HG03025 (cell line): Measurements from ENCODE around the gene ECE1.

Experiments used
- ATAC-seq: cut with Tn5 transposase; IDR thresholded peaks from one replicate; pipeline ENCODE4 v1.9.1; 2021; ENCODE audit warnings: mild to moderate bottlenecking, moderate library complexity; ENCODE audit not compliant: unreplicated experiment, low FRiP score

The ECE1 gene

DNA sequence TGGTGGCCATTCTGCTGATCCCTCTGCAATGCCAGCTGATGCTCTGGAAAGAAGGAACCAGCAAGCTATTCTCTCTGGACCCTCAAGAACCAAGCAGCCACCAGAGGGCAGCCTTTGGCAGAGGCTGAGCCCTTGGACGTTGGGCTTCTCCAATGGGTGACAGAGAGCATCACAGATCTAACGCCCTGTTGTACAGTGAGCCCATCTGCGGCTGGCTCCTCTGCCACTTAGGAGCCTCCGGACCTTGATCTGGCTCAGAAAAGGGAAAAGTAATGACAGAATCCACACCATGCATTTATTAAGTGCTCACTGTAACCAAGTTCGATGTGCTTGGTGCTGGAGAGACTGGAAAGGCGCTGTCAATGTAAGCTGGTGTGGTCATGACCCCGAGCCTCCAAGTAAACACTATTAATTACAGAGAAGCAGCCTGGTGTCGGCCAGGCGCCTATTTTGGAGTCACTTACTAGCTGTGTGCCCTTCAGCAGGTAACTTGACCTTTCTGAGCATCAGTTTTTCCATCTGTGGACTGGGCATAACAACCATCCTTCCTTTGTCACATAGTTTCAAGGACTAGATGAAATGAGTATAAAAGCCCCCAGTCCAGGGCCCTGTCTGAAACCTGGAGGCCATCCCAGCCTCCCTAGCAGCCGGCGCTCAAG, 34.9 kb downstream of the ECE1 start:
- ATAC-seq: no peak

DNA sequence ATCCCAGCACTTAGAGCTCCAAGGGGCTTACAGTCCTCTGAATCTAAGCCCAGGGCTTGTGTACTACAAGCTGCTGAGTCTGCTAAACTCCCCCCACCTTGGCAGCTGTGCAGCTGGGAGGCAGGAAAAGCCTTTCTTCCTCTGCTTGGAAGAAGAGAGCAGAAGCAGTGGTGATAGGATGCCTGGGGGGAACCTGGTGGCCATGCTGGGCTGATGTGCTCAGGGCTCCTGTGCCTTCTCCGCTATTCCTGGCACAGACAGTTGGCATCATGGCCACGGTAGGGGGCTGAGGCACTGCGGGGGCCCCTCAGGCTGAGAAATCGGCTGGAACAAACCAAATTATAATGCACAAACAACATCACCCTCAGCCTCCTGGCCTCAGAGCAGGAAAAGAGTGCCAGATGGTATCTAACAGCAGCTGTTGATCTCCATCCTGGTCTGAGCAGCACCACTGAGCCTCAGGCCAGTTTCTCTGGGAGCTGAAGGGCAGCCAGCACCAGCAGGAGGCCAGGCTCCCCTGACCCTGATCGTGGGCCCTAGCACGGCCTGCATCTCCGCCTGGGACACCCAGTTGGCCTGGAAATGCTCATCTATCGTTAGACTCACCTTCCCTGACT, 35.8 kb downstream of the ECE1 start:
- no peak for ATAC-seq

DNA sequence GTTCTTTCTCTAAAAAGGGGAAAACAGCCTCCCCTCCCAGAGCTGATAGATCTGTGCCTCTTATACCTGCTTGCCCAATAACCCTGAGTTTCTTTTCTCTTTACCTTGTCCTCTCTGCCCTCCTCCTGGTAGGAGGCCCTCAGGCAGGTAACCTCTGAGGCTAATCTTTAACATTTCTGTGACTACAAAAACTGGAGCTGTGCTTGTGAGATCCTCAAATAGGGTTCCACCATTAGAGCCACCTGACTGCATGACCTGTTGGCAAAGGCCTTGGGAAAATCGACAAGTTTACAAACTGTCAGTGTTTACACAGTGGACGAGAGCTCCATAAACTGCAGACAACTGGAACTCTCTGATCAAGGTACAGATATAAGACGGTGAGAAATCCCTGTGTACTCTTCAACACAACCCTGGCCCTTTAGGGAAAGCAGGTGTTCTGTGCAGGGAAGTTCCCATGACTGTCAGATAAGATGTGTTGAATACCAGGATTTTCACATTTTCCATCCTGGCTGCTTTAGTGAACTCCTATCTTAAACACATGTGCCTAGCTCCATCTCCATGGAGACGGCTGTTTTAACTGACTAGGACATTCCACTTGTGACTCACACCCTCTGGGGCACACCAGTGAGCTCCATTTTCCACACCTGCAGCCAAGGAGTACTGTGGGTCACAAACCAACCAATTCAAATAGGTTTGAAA, 38.3 kb downstream of the ECE1 start:
- ATAC-seq: no peak

DNA sequence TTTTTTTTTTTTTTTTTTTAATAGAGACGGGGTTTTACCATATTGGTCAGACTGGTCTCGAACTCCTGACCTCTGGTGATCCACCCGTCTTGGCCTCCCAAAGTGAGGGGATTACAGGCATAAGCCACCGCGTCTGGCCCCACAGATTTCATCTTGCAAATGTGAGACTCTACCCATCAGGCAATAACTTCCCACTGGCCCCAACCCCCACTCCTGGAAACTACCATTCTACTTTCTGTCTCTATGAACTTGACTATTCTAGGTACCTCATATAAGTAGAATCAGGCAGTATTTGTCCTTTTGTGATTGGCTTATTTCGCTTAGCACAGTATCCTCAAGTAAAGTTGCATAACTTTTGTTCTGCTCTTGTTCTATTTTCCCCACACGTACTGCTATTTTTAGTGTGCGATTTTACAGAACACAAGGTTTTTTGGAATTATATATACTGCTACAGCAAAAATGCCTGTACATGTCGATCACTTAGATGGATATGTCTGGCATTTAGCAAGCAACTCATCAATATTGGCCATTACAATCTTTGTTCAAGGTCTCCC, 40.2 kb downstream of the ECE1 start:
- ATAC-seq: no peak

DNA sequence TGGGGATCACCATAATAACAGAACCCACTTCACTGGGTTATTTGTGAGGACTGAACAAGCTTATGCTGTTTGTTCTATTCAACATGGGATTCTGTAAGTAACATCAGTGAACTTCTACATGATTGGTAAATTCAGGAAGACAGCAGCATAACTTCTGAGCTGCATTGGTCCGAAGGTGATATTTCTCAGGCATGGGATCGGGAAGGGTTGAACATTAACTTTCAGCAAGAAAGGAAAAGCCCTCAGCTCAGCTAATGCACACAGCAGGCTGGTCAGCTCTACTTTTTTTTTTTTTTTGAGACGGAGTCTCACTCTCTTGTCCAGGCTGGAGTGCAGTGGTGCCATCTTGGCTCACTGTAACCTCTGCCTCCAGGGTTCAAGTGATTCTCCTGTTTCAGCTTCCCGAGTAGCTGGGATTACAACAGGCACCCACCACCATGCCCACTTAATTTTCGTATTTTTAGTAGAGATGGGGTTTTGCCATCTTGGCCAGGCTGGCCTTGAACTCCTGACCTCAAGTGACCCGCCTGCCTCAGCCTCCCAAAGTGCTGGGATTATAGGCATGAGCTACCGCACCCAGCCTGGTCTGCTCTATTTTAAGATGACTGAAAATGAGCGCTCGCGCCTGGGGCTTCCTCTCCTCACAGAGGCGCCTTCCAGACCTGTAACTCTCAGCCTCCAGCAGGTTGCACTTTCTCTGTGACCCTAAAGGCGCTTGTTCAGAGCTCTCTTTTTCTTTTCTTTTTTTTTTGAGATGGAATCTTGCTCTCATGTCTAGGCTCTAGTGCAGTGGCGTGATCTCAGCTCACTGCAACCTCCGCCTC, 42.2 kb downstream of the ECE1 start:
- no peak for ATAC-seq

DNA sequence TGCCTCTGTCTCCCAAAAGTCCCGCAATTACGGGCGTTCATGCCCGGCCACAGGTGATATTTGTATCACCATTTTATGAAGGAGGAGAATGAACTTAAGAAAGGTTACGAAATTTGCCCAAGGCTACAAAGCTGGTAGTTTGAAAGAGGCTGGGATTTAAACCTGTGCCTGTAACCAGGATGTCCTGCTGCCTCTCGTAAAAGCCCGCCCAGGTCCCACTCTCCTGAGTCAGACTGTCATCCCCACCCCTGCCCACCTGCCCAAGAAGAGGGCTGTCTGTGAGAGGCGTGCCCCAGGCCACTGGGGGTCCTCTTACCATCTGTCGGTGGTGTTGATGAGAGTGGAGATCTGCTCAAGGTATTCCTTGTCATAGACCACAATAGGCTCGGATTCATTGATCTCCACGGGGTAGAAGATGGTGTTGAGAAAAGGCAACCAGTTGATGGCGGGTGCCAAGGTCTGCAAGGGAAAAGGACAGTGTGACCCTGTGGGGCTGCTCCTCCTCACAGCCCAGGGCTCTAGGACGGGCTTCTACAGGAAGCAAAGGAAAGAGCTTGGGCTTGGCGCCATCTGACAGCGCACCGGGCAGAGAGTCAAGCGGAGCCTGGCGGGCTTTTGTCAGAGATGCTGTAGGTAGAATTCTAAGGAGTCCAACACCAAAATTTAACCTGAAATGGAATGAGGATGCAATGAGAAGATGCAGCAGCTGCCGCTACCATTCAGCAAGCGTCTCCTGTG, 43.2 kb downstream of the ECE1 start:
- no peak for ATAC-seq

DNA sequence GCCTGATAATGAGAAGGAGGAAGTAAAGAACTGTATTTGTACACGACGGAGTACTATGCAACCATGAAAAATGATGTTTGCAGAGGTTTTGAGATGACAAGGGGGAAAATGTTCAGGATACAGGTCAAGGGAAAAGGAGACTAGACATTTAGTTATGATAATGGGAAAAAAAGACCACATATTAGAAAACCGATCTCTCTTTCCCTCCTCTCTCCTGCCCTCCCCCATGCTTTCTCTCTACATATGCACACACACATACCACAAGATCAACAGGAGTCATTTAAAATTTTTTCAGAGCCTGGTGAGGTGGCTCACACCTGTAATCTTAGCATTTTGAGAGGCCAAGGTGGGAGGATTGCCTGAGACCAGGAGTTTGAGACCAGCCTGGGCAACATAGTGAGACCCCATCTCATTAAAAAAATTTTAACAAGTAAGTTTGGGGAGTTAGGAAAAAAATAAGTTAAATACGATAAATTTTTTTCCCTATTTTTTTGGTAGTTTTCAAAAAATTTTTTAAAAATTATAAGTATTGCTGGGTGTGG, 44.5 kb downstream of the ECE1 start:
- no peak for ATAC-seq

DNA sequence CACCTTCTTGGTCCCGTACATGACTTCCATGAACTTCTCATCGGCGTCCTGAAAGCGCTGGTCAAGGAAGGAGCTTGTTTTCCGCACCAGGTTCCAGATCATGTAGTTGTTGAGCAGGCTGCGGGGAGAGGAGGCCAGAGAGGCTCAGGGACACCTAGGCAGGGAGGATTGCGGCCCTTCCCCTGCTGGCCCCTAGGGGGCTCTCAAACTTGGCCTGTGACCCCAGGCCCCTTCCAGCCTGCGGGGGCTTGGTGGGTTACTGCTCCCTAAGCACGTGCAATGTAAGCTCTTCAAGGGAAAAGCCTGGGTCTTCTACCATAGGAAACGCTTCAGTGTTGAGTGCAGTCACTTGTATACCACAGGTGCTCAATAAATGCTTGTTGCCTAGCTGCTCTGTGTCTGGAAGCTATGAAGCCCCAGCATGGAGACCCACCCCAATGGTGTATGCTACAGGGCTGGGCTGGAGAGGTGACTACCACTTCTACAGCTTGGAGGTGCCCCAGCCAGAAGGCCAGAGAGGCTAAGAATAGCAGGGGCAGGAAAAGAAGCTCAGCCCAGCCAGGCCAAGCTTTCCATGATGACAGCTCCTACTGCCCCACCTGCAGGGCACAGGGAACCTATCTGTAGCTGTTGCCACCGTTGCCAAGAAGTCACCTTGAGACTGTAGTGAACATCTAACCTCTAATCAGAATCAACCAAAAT, 45.1 kb downstream of the ECE1 start:
- no peak for ATAC-seq

DNA sequence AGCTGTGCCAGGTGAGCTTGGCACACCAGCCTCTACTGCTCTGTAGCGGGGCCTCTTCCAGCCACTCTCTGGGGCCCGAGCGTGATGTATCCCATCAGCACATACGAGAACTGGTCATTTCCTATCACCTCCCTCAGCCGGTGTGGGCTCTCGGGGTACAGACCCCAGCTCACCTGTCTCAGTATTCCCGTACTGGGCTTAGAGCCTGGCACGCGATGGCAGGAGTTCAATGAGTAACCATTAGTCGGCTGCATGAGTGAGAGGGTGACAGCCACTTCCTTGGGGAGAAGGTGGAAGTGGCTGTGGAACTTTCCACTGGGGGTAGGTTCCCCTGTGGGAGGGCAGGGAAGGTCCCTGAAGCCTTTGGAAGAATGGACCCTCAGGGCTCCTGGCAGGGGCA, 46.1 kb downstream of the ECE1 start:
- ATAC-seq: no peak

DNA sequence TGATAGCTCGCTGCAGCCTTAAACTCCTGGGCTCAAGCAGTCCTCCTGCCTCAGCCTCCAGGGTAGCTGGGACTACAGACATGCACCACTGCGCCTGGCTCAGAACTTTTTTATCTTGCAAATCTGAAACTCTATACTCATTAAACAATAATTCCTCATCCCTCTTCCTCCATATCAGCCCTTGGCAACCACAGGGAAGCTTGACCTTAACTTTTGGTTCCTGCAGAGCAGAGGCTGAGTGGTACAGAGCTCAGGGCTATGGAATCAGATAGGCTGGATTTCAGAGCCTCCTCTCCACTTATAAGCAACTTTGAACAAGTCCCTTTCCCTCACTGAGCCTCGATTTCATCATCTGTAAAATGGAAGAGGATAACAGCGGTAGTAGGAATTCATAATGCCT, 47.4 kb downstream of the ECE1 start:
- no peak for ATAC-seq

DNA sequence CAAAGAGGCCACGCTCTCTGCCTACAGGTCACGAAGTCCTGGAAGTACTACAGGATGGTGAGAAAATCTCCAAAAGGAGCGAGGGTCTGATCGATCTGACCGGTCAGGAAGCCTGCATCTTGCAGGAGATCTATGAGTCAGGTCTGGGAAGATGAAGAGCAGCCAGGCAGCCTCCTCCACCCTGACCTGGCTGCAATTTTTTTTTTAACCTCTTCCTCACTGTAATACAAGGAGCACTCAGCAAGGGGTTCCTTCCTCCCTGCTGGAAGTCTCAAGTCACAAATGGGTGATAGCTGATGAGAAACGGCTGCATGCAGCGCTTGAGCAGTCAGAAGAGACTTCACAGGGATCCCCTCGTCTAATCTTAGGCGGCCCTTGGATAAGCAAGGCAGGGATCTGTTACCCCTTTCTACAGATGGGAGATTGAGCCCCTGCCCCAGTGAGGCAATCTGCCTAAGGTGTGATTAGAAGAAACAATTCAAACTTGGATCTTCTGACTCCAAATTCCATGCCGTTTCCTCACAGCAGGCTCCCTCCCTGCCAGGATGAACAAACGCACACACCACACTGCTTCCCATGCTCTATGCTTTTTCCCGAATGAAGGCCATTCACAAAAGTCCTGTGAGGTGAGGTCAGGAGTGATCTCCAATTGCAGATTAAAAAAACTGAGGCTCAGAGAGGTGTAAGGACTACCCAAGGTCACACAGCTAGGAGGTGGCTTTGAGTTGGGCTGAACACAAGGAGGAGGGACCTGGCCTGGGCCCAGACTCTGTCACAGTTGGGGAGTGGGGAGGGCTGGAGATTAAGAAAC, 48.3 kb downstream of the ECE1 start:
- ATAC-seq: no peak

DNA sequence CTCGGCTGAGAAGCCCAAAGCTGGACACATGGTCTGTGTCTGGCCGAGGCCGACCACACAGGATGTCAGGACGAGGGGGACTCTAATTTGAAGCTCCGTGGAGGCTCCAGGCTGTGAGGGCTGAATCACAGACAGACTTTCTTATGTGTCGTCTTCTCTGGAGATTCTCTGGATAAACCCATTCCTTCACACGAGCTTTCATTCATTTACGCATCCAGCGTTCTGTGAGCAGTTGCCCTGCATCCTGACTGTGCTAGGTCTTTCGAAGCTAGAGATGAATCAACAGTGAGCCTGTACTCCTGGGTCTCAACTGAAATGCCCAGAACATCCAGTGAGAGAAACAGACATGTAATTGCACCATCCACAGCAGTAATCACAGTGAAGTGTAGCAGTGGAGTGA, 49.6 kb downstream of the ECE1 start:
- no peak for ATAC-seq

DNA sequence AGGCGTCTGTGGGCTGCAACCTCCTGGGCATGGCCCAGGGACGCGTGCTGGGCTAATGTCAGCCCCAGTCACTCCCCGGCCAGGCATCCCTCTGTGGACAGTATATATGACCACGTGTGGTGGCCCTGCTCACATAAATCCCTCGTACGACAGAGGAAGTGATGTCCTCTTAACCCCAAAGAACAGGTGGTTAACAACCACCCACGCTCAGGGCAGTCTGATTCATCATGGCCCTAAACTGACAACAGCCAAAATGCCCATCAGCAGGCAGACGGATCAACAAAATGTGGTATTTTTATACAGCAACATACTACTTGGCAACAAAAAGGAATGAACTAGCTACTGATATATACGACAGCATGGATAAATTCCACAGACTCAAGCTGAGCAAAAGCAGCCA, 51.0 kb downstream of the ECE1 start:
- ATAC-seq: no peak

DNA sequence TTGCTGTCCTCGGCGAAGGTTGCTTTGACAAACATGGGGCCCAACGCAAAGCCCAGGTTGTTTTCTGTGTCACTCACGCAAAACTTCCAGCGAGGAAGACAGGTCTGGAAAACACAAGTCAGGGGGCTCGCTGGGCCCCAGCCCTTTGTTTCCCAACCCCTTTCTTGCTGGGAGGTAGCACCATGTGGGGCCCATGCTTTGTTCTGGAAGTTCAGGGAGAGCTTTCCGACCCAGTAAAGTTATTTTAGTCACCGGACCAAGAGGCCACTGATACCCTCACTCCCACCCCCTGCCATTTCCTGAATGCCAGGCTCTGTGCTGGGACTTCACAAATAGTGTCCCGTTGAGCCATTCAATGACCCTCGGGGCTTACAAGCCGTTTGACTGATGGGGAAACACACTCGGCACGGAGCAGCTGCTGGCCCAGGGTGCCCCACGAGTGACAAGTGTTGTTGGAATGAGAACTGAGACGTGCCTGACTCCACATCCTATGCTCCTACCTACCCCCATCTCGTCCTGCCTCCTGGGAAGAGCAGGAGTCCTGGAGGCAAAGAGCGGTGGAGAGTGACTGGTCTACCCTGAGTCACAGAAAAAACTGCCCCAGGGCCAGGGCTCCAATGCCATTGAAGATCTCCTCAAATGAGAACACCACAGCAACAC, 52.0 kb downstream of the ECE1 start:
- ATAC-seq: no peak

DNA sequence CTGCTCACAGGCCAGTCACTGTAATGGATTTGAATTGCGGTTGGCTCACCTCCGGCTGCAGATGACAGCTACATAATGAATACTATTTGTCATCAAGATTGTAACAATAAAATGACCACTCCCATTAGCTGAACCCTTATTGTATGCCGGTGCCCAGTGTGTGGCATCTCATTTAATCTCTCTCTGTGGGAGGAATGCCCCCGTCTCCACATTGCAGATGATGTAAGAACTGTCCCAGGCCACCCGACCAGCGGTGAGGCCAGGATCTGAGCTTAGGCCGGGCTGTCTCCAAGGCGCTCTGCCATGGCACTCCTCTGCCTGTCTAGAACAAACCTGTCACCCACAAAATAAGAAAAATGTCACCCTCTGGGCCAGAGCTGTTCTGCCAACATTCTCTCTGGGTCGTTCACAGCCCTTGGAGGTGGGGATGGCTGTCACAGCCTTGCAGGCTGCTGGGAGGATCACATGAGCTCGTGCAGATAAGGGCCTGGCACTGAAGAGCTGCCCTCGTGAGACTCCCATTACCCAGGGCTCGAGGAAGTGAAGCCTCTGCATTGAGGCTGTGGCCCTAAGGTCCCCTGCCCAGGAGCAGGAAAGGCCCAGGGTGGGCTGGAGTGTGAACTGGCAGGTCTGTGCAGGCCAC, 52.7 kb downstream of the ECE1 start:
- no peak for ATAC-seq

DNA sequence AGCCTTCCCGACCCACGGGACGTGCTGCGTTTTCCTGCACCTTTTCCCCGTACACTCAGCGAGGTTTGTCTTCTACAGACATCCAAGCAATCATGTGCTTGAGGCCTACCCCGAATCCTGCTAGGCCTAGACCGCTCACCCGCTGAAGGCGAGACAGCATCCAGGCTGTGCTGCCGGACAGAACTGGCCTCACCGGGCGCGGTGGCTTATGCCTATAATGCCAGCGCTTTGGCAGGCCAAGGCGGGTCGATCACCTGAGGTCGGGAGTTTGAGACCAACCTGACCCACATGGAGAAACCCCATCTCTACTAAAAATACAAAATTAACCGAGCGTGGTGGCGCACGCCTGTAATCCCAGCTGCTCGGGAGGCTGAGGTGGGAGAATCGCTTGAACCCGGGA, 54.1 kb downstream of the ECE1 start:
- no peak for ATAC-seq

DNA sequence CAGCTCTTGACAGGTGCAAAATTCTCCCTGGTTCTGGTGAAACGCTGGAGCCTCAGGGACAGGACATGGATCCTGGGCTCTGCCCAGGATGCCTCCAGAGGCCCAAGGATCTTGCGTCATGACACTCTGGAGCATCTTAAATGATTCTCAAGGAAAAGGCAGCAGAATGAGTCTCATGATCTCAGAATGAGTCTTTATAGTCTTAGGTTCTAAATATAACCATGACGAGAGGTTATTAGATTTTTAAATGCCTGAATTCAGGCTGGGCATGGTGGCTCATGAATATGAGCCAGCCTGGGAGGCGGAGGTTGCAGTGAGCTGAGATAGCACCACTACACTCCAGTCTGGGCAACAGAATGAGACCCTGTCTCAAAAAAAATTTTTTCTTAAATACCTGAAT, 55.5 kb downstream of the ECE1 start:
- no peak for ATAC-seq

DNA sequence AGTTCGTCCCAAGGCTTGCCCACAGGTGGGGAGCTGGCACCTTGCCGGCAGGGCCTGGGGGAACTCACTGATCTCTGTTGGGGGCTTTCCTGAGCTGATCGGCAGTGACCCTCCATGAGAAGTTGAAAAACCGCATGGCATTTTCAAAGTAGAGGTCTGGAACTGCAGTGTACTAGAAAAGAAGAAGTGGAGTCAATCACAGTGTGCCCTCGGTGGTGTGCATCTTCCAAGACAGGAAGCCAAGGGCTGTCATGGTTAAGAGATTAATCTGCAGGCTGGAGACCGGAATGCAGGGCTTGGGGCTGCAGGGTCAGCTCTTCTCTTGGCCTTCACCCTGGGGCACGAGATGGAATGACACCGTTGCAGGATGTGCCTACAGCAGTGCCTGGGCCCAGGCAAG, 56.8 kb downstream of the ECE1 start:
- ATAC-seq: no peak
